Erythroblast (primary cell): ENCODE measurements around the gene BAIAP2L1.

Experiments used
- GATA1 ChIP-seq: IDR thresholded peaks from 2 replicates; pipeline ENCODE4 v1.6.1; 2011; ENCODE audit warnings: low read depth, mild to moderate bottlenecking, control low read depth, low read length, moderate library complexity
- POLR2A ChIP-seq: IDR thresholded peaks from 2 replicates; pipeline ENCODE4 v1.6.1; 2011; ENCODE audit warnings: mild to moderate bottlenecking, low read length

GRCh38 chr7:98338441-98338840 is 62.4 kb downstream of the BAIAP2L1 start:
- TF ChIP-seq POLR2A (no peak), GATA1 (no peak)
